GM21717 (cell line): ENCODE data around the gene GLI1.
"Not testable (repeated sequence)": the region's sequence is repeated elsewhere in the genome, so short reads cannot be mapped to it uniquely, and the experiment has no call there.

Experiments used
- ATAC-seq: cut with Tn5 transposase; IDR thresholded peaks from one replicate; pipeline ENCODE4 v1.9.1; 2021; ENCODE audit warnings: mild to moderate bottlenecking, moderate library complexity; ENCODE audit not compliant: unreplicated experiment

The GLI1 gene

GRCh38 chr12:57517718-57518117 is 58.1 kb downstream of the GLI1 start:
- ATAC-seq, result not testable (repeated sequence)

GRCh38 chr12:57518176-57518919 is 58.8 kb downstream of the GLI1 start:
- ATAC-seq, result no peak

GRCh38 chr12:57518920-57519795 is 59.6 kb downstream of the GLI1 start:
- ATAC-seq, result no peak

GRCh38 chr12:57519796-57520052 is 60.1 kb downstream of the GLI1 start:
- peak; percentile 1 for ATAC-seq

- ATAC-seq, result peak; percentile 56
Observed at GRCh38 chr12:57520053-57520818, 60.7 kb downstream of the GLI1 start, which contains the start of gene DDIT3. TSS of gene DDIT3 (minus strand) at chr12:57520514. CDS start at chr12:57517406, 3,108 bp downstream.

- ATAC-seq, result no peak
Observed at GRCh38 chr12:57521525-57522010, 62.0 kb downstream of the GLI1 start.
